ENCODE measurements around the gene FMO3.

DNA sequence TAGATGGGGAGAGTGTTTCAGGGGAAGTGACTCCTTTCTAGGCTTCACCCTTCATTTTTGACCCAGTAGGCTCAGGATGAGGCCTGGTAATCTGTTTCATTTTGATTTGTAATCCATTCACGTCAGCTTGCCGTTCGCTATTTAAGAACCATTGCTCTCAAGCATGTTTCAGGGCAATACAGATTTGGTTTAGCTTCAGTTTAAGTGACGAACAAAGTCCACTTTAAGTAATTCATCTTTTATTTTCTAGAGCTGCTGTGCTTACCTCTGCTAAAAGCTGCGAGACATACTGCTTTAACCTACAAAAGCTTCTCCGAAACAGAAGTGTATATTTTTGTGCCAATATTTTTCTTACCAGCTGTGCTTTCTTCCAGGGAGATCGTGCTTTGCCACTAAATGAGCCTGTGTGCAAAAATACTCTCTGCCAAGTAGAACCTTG, 8.9 kb upstream of the FMO3 start:
- TF ChIP-seq, protein P1, sequence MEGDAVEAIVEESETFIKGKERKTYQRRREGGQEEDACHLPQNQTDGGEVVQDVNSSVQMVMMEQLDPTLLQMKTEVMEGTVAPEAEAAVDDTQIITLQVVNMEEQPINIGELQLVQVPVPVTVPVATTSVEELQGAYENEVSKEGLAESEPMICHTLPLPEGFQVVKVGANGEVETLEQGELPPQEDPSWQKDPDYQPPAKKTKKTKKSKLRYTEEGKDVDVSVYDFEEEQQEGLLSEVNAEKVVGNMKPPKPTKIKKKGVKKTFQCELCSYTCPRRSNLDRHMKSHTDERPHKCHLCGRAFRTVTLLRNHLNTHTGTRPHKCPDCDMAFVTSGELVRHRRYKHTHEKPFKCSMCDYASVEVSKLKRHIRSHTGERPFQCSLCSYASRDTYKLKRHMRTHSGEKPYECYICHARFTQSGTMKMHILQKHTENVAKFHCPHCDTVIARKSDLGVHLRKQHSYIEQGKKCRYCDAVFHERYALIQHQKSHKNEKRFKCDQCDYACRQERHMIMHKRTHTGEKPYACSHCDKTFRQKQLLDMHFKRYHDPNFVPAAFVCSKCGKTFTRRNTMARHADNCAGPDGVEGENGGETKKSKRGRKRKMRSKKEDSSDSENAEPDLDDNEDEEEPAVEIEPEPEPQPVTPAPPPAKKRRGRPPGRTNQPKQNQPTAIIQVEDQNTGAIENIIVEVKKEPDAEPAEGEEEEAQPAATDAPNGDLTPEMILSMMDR (IDR thresholded peaks at IDR 0.05) = no peak
- TF ChIP-seq POLR2A (IDR thresholded peaks at IDR 0.05) = no peak
- TF ChIP-seq POLR2AphosphoS5 (IDR thresholded peaks at IDR 0.05) = no peak
